ENCODE data around the gene RINL.
A peak's percentile ranks its signal among the peaks of the same experiment; 100 is the strongest.
"Not testable (repeated sequence)": the region's sequence is repeated elsewhere in the genome, so short reads cannot be mapped to it uniquely, and the experiment has no call there.

Gene RINL

GRCh38 chr19:38834104-38834490 is 44.0 kb downstream of the RINL start:
- DNase-seq (ENCODE audit: low spot score), result no peak

- no peak for DNase-seq (ENCODE audit: low spot score)
Observed at GRCh38 chr19:38833092-38833425, 45.0 kb downstream of the RINL start.

- DNase-seq (ENCODE audit: low spot score), result peak; percentile 45
Observed at GRCh38 chr19:38831142-38831605, 46.9 kb downstream of the RINL start.

GRCh38 chr19:38830039-38830733 is 47.9 kb downstream of the RINL start:
- no peak for DNase-seq (ENCODE audit: low spot score)

GRCh38 chr19:38829203-38829602 is 48.9 kb downstream of the RINL start:
- DNase-seq (ENCODE audit: low spot score), result not testable (repeated sequence)

- no peak for DNase-seq (ENCODE audit: low spot score)
Observed at GRCh38 chr19:38826856-38827551, 51.1 kb downstream of the RINL start.

- not testable (repeated sequence) for DNase-seq (ENCODE audit: low spot score)
Observed at GRCh38 chr19:38825936-38826335, 52.1 kb downstream of the RINL start.

- not testable (repeated sequence) for DNase-seq (ENCODE audit: low spot score)
Observed at GRCh38 chr19:38821230-38821825, 56.7 kb downstream of the RINL start.

GRCh38 chr19:38819231-38819920 is 58.7 kb downstream of the RINL start:
- DNase-seq (ENCODE audit: low spot score), result no peak

All from globus pallidus (tissue), 1 donor.